HG03571 (cell line): Measurements from ENCODE around the gene CDX2.

ENCODE experiments used
- ATAC-seq: cut with Tn5 transposase; IDR thresholded peaks from one replicate; pipeline ENCODE4 v1.9.1; 2021; ENCODE audit not compliant: unreplicated experiment

CDX2 gene

GRCh38 chr13:27933118-27933517 lies 36.0 kb downstream of the CDX2 start:
- ATAC-seq: no peak

DNA sequence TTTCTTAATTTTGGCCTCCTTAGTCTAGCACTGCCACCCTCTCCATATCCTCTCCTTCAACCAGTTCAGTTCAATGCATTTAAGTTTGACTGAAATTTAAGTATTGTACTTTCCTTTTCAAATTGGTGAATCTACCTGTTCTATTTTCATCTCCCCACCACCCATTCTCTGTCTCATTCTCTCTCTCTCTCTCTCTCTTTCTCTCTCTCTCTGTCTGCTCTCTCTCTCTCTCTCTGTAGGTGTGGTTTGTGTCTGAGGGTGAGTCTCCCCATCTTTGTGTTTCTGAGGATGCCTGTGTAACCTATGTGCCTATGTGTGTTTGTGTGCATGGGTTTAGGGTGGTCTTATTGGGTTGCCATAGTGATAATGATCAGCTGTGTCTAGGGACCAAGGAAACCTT lies 39.2 kb downstream of the CDX2 start:
- ATAC-seq: no peak

DNA sequence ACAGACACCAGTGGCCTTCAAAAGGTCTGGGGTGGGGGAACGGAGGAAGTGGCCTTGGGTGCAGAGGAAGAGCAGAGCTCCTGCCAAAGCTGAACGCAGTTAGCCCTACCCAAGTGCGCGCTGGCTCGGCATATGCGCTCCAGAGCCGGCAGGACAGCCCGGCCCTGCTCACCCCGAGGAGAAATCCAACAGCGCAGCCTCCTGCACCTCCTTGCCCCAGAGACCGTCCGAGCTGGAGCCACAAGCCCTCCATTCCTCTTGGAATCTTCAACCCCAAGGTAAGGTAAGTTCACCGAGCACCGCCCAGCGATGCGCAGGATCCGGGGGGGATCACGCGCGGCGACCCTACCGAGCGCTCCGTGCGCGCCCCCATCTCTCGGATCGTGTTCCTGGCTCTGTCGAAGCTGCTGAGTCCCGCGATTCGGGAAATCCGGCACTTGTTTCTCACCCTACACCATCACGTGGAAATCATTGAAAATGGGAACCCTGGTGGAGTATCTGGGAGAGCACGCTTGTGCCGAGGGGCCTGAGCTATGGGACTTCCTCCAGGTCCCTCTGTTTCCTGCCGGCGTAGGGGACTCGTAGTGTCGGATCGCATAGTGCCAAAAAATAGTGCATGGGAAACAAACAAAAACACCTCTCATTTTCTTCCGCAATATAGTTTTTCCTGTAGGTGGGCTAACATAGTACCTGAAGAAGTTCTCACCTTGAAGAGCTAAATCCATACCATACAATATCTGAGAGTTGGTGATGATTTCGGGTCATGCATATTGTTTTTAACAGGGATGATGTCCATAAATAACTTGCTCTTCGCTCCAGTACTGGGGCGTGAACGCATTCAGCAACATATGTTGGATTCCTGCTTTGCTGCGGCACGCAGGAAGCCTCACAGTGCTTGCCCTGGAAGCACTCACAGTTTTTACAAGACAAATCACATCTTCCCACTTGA lies 40.0 kb downstream of the CDX2 start:
- no peak for ATAC-seq

DNA sequence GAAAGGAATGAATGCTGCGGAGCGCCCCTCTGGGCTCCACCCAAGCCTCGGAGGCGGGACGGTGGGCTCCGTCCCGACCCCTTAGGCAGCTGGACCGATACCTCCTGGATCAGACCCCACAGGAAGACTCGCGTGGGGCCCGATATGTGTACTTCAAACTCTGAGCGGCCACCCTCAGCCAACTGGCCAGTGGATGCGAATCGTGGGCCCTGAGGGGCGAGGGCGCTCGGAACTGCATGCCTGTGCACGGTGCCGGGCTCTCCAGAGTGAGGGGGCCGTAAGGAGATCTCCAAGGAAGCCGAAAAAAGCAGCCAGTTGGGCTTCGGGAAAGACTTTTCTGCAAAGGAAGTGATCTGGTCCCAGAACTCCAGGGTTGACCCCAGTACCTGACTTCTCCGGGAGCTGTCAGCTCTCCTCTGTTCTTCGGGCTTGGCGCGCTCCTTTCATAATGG lies 40.7 kb downstream of the CDX2 start:
- ATAC-seq: no peak

DNA sequence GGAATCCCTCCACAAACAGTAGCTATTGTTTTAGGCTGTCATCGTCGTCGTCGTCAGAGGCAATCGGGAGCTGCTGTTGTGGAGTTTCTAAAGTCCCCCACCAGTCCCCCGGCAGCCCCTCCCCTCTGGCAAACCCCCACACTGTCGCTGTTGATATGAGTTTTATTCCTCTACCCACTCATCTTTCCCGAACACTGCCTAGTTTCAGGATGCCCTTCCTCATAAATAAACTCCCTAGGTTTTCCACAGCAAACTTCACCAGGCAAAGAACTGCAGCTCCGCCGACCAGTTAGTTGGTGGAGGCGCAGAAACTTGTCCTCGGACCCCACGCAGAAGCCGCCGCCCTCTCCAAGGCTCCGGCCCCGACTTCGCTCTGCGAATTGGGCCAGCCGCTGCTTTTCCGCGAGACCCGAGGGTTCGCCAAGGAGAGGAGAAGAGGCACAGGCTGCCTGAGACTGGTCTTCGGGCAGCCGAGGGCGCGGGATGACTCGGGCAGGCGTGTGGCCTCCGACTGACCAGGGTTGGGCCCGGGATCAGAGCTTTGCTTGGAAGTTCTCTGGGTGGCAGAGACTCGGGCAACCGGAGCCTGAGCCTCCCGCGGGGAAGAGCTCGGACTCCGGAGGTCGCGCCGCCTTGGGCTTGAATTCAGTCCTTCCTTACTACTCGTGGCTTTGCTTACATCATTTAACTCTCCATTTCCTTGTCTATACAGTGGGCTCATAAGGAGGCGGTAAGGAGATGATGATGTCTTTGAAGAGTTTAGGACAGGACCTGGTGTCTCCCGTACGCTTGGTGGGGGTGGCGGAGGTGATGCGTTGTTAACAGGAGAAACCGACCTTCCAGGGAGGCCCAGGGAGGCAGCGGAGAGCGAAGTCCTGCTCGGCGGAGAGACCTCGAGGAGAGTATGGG lies 41.4 kb downstream of the CDX2 start:
- ATAC-seq: no peak

DNA sequence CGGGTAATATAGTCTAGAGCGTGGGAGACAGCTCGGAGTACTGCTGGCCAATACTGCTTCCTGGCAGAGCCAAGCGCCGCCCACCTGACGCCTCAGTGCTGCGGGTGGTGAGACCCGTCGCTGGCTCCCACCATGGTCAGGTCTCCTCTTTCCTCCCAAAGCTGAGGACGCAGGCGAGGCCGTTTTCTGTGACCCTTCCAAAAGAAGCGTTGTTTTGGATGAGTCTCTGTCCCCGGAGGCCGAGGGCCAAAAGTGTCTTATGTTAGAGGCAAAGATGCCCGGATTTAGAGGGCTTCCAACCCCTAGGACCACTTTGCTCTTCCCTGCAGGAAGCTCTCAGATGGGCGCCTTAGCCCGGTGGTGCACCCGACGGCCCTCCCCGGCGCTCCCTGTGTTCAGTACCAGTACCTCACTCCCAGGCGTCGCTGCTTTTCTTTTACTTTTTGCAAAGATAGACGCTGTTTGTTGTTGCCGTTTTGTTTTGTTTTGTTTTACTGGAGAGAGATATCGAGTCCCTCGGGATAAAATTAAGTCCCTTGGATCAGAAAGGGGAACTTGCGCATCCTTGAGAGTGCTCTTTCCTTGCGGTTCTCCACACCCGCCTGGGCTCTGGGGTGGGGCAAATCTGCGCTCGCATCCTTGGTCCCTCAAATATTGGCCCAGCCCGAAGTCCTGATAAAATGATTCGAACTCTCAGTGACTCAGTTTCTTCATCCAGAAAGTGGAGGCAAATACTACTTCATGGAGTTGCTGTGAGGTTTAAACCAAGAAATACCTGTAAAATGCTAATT lies 42.3 kb downstream of the CDX2 start:
- ATAC-seq: no peak

GRCh38 chr13:27925220-27925991 lies 43.7 kb downstream of the CDX2 start:
- no peak for ATAC-seq

DNA sequence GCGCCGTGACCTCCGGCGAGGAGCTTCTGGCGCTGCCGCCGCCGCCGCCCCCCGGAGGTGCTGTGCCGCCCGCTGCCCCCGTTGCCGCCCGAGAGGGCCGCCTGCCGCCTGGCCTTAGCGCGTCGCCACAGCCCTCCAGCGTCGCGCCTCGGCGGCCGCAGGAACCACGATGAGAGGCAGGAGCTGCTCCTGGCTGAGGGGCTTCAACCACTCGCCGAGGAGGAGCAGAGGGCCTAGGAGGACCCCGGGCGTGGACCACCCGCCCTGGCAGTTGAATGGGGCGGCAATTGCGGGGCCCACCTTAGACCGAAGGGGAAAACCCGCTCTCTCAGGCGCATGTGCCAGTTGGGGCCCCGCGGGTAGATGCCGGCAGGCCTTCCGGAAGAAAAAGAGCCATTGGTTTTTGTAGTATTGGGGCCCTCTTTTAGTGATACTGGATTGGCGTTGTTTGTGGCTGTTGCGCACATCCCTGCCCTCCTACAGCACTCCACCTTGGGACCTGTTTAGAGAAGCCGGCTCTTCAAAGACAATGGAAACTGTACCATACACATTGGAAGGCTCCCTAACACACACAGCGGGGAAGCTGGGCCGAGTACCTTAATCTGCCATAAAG lies 44.5 kb downstream of the CDX2 start:
- no peak for ATAC-seq

DNA sequence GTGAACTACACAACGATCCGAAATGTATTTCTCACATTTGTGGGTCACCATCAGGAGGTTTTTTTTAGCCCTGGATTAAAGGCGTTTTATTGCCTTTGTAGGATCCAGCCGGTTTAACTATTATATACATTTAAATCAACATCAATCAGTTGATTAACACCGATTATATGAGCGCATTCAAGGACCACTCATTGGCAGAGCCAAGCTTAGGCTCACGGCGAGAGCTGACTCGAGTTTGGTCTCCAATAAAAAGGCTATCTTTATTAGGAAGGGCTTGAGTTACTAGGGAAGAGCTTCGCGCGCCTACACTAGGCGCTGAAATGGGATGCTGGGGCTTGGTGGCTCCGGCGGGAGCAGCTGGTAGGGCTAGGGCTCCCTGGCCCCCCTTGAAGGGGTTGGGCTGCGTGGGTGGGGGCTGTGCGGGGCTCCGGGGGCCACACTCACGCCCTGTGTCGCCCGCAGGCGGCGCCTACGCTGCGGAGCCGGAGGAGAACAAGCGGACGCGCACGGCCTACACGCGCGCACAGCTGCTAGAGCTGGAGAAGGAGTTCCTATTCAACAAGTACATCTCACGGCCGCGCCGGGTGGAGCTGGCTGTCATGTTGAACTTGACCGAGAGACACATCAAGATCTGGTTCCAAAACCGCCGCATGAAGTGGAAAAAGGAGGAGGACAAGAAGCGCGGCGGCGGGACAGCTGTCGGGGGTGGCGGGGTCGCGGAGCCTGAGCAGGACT lies 45.2 kb downstream of the CDX2 start:
- ATAC-seq: no peak

- ATAC-seq: no peak
Observed at GRCh38 chr13:27922883-27923612, 46.1 kb downstream of the CDX2 start.

DNA sequence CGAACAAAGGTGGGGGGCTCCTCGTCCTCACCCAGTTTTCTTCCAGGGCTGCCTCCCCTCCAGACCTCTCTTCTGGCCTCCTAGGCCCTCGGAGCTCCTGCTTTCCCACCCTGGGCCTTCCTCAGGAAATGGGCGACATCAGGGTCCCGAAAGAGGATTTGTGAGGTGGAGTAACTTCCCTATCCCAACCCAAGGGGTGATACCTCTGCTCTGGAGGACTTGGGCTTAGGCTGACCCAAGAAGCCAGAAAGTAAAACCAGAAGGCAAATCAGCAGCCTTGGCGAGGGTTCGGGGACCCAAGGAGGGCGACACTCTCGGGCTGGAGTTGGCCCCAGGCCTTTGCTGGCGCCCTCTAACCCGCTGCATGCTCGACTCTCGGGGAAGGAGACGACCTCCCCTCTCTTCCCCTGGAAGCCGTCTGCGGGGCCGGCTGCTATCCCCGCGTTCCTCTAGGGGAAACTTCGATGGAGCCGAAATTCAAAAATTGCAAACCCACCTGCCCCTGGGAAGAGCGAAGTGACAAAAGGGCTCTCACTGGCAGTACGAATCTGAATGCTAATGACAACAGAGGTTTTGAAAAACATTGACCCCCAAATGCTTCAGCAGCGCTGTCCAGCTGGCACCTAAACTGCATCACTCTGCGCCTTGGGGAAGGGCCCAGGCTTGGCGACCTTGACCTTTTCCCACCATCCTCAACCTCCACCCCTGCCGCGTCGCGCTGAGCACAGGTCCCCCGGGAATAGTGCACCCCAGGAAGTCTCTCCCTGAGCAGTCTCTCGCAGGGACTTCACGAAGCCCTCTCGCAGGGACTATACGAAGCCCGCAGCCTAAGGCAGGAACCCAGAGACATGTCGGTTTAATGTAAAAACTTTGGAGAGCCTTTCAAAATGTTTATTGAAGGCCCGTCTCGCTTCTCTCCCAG lies 46.9 kb downstream of the CDX2 start:
- ATAC-seq: no peak

DNA sequence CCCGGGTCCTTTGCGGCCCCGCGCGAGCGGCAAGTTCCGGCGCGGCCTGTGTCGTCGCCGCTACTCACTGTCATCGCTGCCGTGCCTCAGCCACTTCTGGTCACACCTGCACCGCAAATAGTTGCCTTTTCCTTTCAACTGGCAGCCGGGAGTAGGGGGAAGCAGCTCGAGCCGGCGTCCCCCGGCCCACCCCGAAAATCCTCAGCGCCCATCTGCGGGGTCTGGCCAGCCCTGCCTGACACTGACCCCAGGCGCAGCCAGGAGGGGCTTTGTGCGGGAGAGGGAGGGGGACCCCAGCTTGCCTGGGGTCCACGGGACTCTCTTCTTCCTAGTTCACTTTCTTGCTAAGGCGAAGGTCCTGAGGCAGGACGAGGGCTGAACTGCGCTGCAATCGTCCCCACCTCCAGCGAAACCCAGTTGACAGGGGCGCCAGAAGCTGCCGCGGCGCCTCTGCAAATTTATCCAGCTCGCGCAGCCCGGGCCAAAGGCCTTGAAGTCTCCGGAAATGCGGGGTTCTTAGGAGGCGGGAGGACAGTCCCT lies 47.6 kb downstream of the CDX2 start:
- ATAC-seq: no peak

DNA sequence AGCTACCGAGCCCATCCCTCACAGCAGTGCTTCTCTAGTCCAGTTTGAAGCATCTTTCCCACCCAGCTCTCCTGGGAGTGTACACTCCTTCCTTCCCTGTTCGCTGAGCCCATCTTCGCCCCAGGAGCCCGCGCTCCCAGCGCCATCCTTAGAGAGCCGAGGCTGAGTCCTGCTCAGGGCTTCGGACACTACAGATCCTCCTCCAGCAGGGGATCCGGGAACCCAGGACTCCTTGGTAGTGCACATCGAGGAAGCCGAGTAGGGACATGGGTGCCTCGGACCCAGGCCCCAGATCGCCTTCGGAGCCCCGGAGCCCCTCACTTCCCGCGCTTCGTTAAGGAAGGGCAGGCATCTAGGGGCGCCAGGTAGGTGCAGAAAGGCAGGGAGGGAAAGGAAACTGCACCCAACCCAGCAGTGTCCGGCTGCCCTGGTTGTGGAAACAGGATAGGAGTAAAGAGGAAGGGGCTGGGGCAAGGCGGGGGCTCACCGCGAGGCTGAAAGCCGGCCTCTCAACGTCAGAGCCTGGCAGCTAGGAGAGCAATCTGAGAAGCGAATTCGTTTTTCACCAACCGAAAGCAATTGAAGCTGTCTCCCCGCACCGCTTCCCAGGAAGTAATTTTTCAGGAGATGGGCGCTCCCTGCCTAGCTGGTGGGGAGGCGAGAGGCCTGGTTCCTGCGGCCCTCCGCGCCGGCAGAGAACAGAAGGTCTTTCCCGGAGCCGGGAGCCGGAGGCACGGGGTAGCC lies 48.3 kb downstream of the CDX2 start:
- no peak for ATAC-seq

GRCh38 chr13:27919934-27920676 lies 49.0 kb downstream of the CDX2 start, which contains the start of gene PDX1:
Gene PDX1 (plus strand): TSS chr13:27920000. CDS start chr13:27920139, 139 bp downstream.
- ATAC-seq: no peak

DNA sequence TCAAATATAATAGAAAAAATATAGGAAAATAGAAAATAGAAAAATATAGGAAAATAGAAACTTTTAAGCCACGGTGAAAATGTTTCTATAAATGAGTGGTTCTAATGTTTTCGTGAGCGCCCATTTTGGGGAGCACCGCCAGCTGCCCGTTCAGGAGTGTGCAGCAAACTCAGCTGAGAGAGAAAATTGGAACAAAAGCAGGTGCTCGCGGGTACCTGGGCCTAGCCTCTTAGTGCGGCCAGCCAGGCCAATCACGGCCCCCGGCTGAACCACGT lies 49.5 kb downstream of the CDX2 start:
- no peak for ATAC-seq
